RWPE2 (cell line): ENCODE data around the gene PRDM16.

ENCODE experiments used
- ATAC-seq: fragments of 200-7000 bp; cut with Tn5 transposase; 3 replicates; pipeline ENCODE4 v1.9.1; 2021; ENCODE audit warnings: low read depth
- DNase-seq: peaks from one replicate; pipeline ENCODE4 v3.0.0-alpha.2; 2020; ENCODE audit warnings: low spot score
- H3K27ac ChIP-seq: fragments of 450-650 bp; 2 replicates; pipeline ENCODE4 v1.5.1; 2017; ENCODE audit warnings: mild to moderate bottlenecking; ENCODE audit not compliant: poor library complexity, severe bottlenecking
- H3K27me3 ChIP-seq: fragments of 250-450 bp; sonication (Bioruptor Pico); 2 replicates; pipeline ENCODE4 v1.5.1; 2021; ENCODE audit warnings: mild to moderate bottlenecking, moderate library complexity; ENCODE audit not compliant: insufficient read depth, poor library complexity, severe bottlenecking
- H3K36me3 ChIP-seq: fragments of 250-450 bp; sonication (Bioruptor Pico); 2 replicates; pipeline ENCODE4 v1.5.1; 2020; ENCODE audit warnings: low read depth, mild to moderate bottlenecking, moderate library complexity
- H3K4me1 ChIP-seq: fragments of 250-450 bp; sonication (Bioruptor Pico); 2 replicates; pipeline ENCODE4 v1.5.1; 2021; ENCODE audit warnings: mild to moderate bottlenecking, moderate library complexity; ENCODE audit not compliant: insufficient read depth, poor library complexity, severe bottlenecking
- H3K4me3 ChIP-seq: fragments of 250-450 bp; sonication (Bioruptor Pico); 2 replicates; pipeline ENCODE4 v1.5.1; 2021; ENCODE audit warnings: mild to moderate bottlenecking, moderate library complexity; ENCODE audit not compliant: severe bottlenecking
- H3K9me3 ChIP-seq: fragments of 250-450 bp; sonication (Bioruptor Pico); 2 replicates; pipeline ENCODE4 v1.5.1; 2021; ENCODE audit warnings: mild to moderate bottlenecking, moderate library complexity; ENCODE audit not compliant: severe bottlenecking
- TF ChIP-seq, protein P1 (sequence below): fragments of 450-650 bp; IDR thresholded peaks from one replicate; pipeline ENCODE4 v1.5.1; 2017; ENCODE audit warnings: mild to moderate bottlenecking, moderate library complexity; ENCODE audit not compliant: poor library complexity, severe bottlenecking

PRDM16 gene

GRCh38 chr1:3207217-3207848, 138.3 kb downstream of the PRDM16 start:
- H3K27ac ChIP-seq = no peak overlapping the region
- no peaks in the 10 kb centered on the region for H3K9me3 ChIP-seq
- no peaks in the 10 kb centered on the region for H3K4me1 ChIP-seq
- DNase-seq (no peak), ATAC-seq (no peak)
- no peaks in the 10 kb centered on the region for H3K36me3 ChIP-seq
- TF ChIP-seq, protein P1, sequence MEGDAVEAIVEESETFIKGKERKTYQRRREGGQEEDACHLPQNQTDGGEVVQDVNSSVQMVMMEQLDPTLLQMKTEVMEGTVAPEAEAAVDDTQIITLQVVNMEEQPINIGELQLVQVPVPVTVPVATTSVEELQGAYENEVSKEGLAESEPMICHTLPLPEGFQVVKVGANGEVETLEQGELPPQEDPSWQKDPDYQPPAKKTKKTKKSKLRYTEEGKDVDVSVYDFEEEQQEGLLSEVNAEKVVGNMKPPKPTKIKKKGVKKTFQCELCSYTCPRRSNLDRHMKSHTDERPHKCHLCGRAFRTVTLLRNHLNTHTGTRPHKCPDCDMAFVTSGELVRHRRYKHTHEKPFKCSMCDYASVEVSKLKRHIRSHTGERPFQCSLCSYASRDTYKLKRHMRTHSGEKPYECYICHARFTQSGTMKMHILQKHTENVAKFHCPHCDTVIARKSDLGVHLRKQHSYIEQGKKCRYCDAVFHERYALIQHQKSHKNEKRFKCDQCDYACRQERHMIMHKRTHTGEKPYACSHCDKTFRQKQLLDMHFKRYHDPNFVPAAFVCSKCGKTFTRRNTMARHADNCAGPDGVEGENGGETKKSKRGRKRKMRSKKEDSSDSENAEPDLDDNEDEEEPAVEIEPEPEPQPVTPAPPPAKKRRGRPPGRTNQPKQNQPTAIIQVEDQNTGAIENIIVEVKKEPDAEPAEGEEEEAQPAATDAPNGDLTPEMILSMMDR = no peak
- H3K4me3 ChIP-seq = no peak overlapping the region
- H3K27me3 ChIP-seq = no peaks in the 10 kb centered on the region

DNA sequence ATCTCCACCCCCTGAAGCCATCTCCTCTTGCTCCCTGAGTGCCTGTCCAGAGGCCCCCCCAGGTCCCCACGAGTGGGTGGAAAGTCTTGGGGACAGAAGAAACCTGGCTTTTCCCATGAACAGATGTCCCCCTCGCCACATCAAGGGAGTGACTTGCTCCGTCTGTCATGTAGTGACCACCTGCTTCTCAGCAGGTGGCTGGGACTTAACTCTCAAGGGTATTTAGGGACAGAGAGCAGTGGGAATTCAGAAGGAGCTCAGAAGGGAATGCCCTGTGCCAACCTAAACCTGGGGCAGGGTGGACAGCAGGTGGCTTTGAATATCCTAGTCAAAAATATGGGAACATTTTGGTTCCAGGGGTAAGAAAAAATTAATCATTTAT, 139.8 kb downstream of the PRDM16 start:
- DNase-seq = no peak
- no peak for ATAC-seq
- H3K9me3 ChIP-seq = no peaks in the 10 kb centered on the region
- H3K36me3 ChIP-seq = no peaks in the 10 kb centered on the region
- no peaks in the 10 kb centered on the region for H3K27me3 ChIP-seq
- H3K4me3 ChIP-seq = no peak overlapping the region
- H3K4me1 ChIP-seq = no peaks in the 10 kb centered on the region
- H3K27ac ChIP-seq = no peak overlapping the region
- TF ChIP-seq, protein P1 = no peak

DNA sequence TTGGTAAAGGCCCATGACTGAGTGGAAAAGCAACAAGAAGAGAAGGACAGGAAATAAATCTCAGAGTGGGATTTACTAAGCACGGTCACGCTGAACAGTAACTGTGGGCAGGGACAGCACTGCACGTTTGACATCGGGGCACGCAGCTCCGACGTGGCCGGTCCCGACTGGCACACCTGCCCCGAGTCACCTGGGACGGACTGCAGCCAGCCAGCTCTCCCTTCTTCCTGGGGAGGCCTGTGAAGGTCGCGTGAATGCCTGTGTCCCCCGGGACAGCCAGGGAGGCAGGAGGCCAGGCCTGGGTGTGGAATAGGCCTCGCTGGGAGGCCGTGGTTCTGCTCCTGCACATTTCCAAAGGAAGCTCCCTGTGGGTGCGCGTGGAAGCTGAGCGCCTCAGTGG, 140.2 kb downstream of the PRDM16 start:
- Histone ChIP-seq H3K4me1 (no peaks in the 10 kb centered on the region), H3K36me3 (no peaks in the 10 kb centered on the region), H3K27me3 (no peaks in the 10 kb centered on the region), H3K27ac (no peak overlapping the region), H3K9me3 (no peaks in the 10 kb centered on the region), H3K4me3 (no peak overlapping the region)
- TF ChIP-seq, protein P1 = no peak
- DNase-seq (no peak), ATAC-seq (no peak)

DNA sequence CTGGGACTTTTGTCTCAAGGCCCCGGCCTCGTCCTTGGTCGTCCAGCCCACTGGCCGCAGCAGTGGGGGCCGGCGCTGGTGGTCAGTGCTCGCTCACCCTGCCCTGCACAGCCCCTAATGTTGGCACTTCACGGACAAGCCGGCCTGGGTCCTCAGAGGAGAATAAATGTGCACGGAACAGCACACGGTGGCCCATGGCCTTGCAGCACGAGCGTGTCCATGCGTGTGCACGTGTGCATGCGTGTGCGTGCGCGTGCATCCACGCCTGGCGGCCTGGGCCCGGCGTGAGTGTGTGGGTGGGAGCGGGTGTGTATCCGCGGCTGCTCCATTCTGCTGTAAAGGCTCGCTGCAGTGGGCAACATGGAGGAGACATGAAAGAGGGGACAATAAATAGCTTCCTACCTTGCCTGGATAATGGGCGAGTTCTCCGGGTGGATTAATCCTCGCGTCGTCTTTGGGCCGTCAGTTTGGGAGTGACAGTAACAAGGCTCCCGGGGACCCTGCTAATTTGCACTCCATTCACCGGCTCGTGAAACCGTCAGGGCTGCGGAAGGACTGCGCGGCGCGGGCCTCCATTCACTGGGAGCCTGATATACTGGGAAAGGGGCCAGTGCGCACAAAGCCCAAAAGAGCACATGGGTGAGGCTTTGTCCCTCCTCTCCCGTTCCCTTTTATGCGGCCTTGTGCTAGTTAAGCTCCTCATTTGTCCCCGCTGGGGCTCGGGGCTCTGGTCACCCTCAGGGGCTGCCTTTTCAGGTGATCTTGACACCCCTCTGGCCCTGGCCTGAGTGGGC, 142.8 kb downstream of the PRDM16 start:
- Histone ChIP-seq H3K9me3 (no peaks in the 10 kb centered on the region), H3K4me3 (no peak overlapping the region), H3K4me1 (no peaks in the 10 kb centered on the region), H3K27me3 (no peaks in the 10 kb centered on the region), H3K27ac (no peak overlapping the region), H3K36me3 (no peaks in the 10 kb centered on the region)
- TF ChIP-seq, protein P1 = no peak
- DNase-seq (no peak), ATAC-seq (no peak)
